Cardiac muscle cell (in vitro differentiated cells and primary cell): ENCODE results near the gene WRNIP1. TPM values are rescaled to one million over a fixed set of nuclear protein-coding genes. Genes with fewer than 3 reads are reported as not detected.
A peak's percentile ranks its signal among the peaks of the same experiment; 100 is the strongest.

Experiments used
- DNase-seq, 2 donors: peaks; one replicate each; pipeline versions ENCODE4 v3.0.0 to v3.0.0-alpha.2; 2010 to 2017; ENCODE audit warnings: low read depth in 1 of 2, low spot score in 1 of 2
- H3K27ac ChIP-seq: fragments of 200-600 bp; sonication (generic); 2 replicates; pipeline ENCODE4 v1.5.1; 2016
- H3K27me3 ChIP-seq: fragments of 200-600 bp; sonication (generic); 2 replicates; pipeline ENCODE4 v1.6.0; 2016; ENCODE audit warnings: control low read depth
- H3K36me3 ChIP-seq: fragments of 200-600 bp; sonication (generic); 2 replicates; pipeline ENCODE4 v1.5.1; 2016; ENCODE audit warnings: control low read depth
- H3K4me1 ChIP-seq: fragments of 200-600 bp; sonication (generic); 2 replicates; pipeline ENCODE4 v1.8.1; 2017; ENCODE audit warnings: low read depth, mild to moderate bottlenecking, mixed run types
- H3K4me3 ChIP-seq: fragments of 200-600 bp; sonication (generic); 2 replicates; pipeline ENCODE4 v1.5.1; 2016; ENCODE audit warnings: mild to moderate bottlenecking
- H3K9me3 ChIP-seq: fragments of 200-600 bp; sonication (generic); 2 replicates; pipeline ENCODE4 v1.5.1; 2017; ENCODE audit warnings: low read depth, mild to moderate bottlenecking, control low read depth
- polyA plus RNA-seq: library from polyadenylated mRNA; unstranded; fragments of >200 nt; fragmentation: Nextera tagmentation; extraction: Ambion mirVana; gene quantifications from 2 replicates; pipeline ENCODE4 v1.2.1, GENCODE V29; 2016
- total RNA-seq: library from RNA; depleted of rRNA; stranded (reverse); fragments of >200 nt; gene quantifications from 2 replicates; pipeline ENCODE4 v1.2.3, GENCODE V29; 2016
- TF ChIP-seq, protein P1 (sequence below): IDR thresholded peaks from 2 replicates; pipeline ENCODE4 v1.5.1; 2012; ENCODE audit warnings: low read depth, mild to moderate bottlenecking, low read length

The WRNIP1 gene
- total and polyA plus RNA-seq, 2 experiments from 2014 or later: 59.2 to 89.9 TPM

DNA sequence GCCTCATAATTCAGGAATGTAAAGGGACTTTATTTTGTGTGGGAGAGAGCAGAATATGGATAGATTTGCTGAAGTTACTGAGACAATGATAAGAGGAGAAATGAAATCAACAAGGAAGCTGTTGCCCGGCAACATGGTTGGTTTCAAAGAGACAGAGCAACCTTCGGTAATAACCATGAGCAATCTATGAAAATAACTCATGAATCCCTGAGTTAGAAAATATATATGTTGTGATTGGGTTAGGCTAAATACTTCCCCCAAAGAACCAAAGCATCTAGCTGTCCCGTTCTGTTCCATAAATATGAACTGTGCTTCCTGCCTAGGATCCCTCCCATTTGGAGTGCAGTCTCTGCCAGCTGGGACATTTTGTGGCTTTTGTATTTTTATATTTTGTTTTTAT is 53.4 kb downstream of the WRNIP1 start:
- H3K9me3 ChIP-seq: no peaks in the 10 kb centered on the region
- peak in 1 of 2 donors; percentile 64 for DNase-seq
- no peak overlapping the region for H3K27ac ChIP-seq
- H3K4me3 ChIP-seq: no peak overlapping the region
- TF ChIP-seq, protein P1, sequence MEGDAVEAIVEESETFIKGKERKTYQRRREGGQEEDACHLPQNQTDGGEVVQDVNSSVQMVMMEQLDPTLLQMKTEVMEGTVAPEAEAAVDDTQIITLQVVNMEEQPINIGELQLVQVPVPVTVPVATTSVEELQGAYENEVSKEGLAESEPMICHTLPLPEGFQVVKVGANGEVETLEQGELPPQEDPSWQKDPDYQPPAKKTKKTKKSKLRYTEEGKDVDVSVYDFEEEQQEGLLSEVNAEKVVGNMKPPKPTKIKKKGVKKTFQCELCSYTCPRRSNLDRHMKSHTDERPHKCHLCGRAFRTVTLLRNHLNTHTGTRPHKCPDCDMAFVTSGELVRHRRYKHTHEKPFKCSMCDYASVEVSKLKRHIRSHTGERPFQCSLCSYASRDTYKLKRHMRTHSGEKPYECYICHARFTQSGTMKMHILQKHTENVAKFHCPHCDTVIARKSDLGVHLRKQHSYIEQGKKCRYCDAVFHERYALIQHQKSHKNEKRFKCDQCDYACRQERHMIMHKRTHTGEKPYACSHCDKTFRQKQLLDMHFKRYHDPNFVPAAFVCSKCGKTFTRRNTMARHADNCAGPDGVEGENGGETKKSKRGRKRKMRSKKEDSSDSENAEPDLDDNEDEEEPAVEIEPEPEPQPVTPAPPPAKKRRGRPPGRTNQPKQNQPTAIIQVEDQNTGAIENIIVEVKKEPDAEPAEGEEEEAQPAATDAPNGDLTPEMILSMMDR: no peak
- peaks cover 8% of the 10 kb centered on the region for H3K4me1 ChIP-seq
- no peaks in the 10 kb centered on the region for H3K36me3 ChIP-seq
- no peaks in the 10 kb centered on the region for H3K27me3 ChIP-seq

DNA sequence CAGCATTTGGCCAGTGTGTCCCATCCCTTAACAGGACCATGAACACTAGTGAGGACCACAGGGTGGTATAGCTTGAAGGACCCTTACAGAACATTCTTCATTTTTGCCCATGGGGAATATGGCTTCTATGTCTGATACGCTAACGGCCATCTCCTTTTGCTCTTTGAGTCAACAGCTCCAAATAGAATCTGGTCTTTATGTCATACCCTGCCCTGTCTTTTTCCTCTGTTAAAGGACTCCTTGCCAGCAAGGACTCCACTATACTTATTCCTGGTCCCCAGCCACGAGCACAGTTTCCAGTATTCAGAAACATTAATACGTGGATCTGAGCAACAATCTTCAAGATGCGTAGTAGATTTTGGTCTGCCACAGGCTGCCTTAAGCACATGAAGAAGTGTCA is 53.9 kb downstream of the WRNIP1 start:
- Histone ChIP-seq H3K27ac (no peak overlapping the region), H3K4me1 (peaks cover 8% of the 10 kb centered on the region), H3K4me3 (no peak overlapping the region), H3K27me3 (no peaks in the 10 kb centered on the region), H3K36me3 (no peaks in the 10 kb centered on the region), H3K9me3 (no peaks in the 10 kb centered on the region)
- no peak for DNase-seq
- TF ChIP-seq, protein P1: no peak

DNA sequence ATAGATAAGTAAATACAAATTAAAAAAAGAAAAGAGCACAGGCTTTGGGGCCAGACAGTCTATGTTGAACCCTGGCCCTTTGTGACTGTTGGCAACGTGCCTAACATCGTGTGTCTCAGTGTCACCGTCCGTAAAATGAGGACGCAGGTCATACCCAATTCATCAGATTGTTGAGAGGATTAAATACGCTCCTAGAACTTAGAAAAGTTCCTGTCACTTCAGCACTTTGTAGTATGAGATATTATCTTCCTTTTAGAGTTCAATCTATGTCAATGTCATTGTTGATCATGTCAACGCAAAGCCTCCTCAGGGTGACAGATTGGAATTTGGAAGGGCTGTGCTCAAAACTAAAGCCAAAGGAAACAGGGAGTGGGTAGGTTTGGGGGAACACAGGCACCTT is 54.8 kb downstream of the WRNIP1 start:
- peaks cover 8% of the 10 kb centered on the region for H3K4me1 ChIP-seq
- H3K27ac ChIP-seq: no peak overlapping the region
- no peaks in the 10 kb centered on the region for H3K36me3 ChIP-seq
- TF ChIP-seq, protein P1: no peak
- no peaks in the 10 kb centered on the region for H3K27me3 ChIP-seq
- no peaks in the 10 kb centered on the region for H3K9me3 ChIP-seq
- DNase-seq: no peak
- H3K4me3 ChIP-seq: no peak overlapping the region

DNA sequence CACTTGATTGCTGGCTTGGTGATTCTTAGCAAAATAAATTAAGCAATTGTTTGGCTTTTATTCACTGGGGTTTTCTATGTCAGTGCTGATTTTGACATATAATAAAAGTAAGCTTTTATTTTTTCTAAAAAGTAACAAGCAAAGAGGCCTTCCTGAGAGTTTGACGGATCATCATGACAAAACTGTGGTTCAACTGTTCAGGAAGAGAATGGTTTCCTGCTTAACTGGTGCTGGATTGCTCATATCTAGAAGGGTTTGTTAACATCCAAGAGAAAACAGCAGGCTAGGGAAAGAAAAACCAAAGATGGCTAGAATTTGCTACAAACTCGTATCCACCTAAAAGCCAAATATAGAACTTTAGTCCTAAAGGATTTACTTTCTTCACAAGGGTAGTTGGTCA is 55.2 kb downstream of the WRNIP1 start:
- TF ChIP-seq, protein P1: no peak
- H3K36me3 ChIP-seq: no peaks in the 10 kb centered on the region
- H3K9me3 ChIP-seq: no peaks in the 10 kb centered on the region
- no peak overlapping the region for H3K4me3 ChIP-seq
- peaks cover 8% of the 10 kb centered on the region for H3K4me1 ChIP-seq
- no peak overlapping the region for H3K27ac ChIP-seq
- no peaks in the 10 kb centered on the region for H3K27me3 ChIP-seq
- peak in 1 of 2 donors; percentile 35 for DNase-seq

DNA sequence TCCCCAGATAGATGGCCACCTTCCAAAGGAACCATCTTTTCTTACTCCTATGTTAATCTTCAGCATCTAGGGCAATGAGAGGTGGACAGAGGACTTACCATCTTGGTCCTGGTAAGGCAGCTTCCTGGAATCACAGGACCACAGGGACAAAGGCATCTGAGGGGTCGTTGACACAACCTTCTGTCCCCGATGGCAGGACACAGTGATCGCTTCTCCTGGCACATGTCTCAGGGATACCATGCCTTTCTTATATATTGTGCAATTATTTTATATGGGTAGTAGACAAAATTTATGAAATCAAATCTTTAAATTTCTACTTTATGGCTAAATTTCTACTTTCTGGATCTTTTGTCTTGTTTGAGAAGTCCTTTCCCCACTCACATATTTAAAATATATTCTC is 56.4 kb downstream of the WRNIP1 start:
- Histone ChIP-seq H3K4me3 (no peak overlapping the region), H3K9me3 (no peaks in the 10 kb centered on the region), H3K27ac (no peak overlapping the region), H3K4me1 (peaks cover 8% of the 10 kb centered on the region), H3K27me3 (no peaks in the 10 kb centered on the region), H3K36me3 (no peaks in the 10 kb centered on the region)
- TF ChIP-seq, protein P1: no peak
- no peak for DNase-seq
